Esophagus mucosa (tissue), 1 donor: ENCODE results near the gene HHIPL2. TPM values are rescaled to one million over a fixed set of nuclear protein-coding genes. Genes with fewer than 3 reads are reported as not detected.

Source experiments
- ATAC-seq: fragments of 200-7000 bp; cut with Tn5 transposase; one replicate; pipeline ENCODE4 v1.9.1; 2020
- total RNA-seq: library from RNA; stranded (reverse); gene quantifications from one replicate; pipeline ENCODE4 v1.2.4, GENCODE V29; 2023
- donor health status: DM: yes; HTN: yes; CAD: no.

The HHIPL2 gene
- total RNA-seq: 0.08 TPM

DNA sequence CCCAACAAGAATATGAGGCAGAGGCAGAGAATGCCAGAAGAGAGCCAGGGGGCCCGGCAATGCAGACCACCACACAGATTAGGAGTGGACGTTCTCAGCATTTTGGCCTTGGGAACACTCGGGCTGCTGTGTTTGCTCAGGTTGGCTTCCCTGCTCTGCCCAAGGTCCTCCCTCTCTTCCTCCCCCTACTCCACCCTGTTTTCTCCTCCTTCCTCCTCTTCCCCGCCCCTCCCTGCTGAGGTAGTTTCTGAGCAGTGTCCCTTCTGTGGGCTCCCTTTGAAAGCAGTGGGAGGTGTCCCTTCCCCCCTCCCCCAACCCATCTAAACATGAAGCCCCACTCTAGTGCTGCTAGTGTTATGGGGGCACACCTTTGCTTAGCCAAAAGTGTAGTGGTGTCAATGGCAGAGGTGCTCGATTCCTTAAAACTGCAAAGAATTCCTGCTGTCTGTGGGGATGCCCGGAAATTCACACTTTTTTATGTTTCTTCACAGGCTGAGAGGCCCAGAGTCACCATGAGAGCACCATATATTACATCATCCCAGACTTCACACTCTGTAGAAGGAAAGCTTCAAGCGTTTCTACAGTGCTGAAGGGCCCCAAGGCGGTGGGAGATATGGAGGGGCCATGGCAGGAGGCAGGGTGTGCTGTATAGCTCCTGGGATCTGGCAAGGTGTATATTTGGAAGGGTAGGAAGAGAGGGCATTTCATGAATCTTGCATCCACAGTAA is at the start of gene HHIPL2:
Gene HHIPL2 (minus strand): TSS at position 161 of the 728 bp plus-strand sequence. CDS start 60 bp downstream, at position 101.
- ATAC-seq: no peak

DNA sequence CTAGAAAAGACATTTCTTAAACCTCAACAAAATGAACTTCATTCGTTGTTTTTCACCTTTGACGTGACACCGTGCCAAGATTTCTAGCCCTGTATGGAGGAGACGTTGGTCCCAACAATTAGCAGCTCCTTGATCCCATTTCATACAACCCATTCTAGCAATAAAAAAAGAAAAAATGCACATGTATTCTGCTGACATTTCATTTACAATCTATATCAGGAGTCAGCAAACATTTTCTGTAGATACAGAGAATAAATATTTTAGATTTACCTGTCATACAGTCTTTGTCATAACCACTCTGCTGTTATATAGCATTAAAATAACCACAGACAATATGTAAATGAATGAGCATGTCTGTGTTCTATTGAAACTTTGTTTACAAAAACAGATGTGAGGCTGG is 48.8 kb upstream of the HHIPL2 start:
- no peak for ATAC-seq

- no peak for ATAC-seq
Measured at GRCh38 chr1:222594789-222595188, 46.9 kb upstream of the HHIPL2 start.

DNA sequence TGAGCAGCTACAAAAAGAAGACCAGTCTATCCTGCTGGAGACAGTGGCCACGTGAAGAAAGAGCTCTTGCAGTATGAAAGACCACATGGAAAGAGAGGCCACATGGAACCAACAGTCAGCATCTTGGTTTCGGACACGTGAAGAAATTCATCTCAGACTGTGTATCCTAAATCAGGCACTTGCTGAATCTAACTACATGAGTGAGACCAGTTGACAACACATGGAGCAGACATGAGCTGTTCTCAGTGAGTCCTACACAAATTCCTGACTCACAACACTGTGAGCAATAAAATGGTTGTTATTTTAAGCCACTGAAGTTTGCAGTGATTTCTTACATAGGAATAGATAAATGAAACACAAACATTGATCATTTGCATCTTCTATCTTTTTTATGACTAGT is 44.3 kb upstream of the HHIPL2 start:
- no peak for ATAC-seq

DNA sequence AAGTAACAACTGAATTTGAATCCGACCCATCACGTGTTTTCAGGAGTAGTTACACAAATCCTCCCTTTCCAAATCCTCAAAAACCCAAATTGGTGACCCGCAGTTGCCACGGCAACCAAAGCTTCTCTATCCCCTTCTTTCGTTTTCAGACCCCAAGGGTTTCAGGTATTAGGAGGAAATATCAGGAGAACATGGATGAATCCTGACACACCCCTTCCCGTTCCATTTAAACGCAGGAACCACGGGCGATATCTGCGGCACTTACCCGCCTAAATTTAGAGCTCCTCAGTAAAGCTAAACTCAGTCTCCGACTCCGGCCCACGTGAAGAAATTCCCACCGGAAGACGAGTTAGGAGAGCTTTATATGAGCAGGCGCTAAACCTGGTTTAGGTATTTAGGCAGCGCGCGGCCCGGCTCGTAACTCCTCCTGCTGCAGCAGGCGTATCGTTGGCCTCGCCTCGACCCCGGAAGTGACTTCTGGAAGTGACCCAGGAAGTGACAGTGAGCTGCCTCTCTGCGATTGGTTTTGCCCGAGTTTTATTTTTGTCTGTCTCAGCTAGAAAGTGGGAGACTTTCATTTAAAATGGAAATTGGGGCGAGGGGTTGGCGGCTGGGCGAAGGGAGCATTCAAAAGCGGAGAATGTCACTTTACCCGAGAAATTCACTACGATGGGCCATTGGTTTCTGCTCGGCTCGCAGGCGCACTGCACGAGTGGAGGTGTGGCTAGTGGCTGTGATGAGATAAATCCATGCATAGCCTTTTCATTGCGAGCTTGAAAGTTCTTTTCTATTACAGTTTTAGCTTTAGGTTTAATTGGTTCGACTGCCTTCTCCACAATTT is 41.8 kb upstream of the HHIPL2 start, which contains the start of gene TAF1A:
Gene TAF1A (minus strand): TSS at position 472 of the 841 bp plus-strand sequence.
- peak; percentile 95 for ATAC-seq

DNA sequence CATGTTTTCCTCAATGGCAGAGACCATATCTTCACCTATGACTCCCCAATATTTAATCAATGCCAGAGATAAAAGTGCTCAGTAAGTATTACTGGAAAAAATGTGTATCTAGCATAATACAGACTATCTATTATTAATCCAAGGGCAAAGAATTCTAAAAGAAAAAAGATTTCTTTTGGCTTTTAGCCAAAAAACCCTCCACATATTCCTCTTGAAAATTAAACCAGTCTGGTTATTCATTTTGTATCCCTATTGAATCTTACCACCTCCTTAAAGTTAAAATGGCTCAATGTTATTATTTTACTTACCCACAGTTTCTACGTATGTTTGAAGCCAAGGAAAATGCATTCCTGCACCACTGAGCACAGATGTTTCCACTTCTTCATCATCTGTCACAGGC is 40.2 kb upstream of the HHIPL2 start:
- ATAC-seq: no peak

DNA sequence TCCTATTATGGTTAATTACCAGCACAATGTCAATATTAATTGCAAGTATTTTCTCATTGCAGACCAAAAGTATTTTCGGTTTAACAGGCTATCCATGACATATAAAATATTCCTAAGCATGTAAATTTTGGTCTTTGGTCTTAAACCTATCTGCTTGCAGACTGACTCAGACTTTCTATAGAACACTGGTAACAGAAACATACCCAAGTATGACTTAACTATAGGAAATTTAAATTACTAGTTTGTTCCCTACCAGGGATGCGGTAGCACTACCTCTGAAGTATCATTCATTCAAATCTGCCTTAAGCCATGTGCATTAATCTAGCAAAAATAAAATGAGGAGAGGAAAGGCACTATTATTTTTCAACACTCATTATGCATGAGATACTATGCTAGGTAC is 38.9 kb upstream of the HHIPL2 start:
- ATAC-seq: no peak

DNA sequence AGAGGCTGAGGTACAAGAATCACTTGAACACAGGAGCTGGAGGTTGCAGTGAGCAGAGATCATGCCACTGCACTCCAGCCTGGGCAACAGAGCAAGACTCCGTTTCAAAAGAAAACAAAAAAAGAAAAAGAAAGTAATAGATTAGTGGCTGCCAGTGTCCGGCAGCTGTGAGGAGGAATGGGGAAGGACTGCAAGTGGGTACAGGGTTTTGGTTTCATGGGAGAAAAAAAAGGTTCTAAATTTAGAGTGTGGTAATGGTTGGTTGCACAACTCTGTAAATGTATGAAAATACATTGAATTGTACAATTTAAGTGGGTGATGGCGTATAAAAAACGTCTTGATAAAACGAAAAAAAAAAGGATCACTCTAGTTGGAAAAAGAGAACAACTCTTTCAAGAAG is 35.2 kb upstream of the HHIPL2 start:
- ATAC-seq: peak; percentile 33

DNA sequence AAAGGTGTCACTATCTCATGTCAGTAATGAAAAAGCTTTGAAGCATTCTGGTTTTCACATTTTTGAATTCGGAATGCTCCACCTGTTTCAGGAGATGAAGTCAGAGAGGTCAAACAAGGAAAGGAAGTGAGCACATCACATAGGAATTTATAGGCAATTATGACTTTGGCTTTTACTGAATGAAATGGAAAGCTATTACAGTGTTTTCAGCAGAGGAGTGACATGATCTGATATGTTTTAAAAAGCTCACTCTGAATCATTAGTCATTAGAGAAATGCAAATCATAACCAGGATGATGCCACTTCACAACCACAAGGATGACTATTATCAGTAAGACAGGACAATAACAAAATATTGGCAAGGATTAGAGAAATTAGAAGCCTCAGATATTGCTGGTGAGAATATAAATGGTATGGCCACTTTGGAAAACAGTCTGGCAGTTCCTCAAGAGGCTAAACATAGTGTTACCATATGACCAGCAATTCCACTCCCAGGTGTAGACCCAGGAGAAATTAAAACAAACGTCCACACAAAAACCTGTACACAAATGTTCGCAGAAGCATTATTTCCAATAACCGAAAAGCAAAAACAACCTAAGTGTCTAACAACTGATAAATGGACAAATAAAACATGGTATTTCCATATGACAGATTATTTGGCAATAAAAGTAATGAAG is 34.3 kb upstream of the HHIPL2 start:
- ATAC-seq: peak; percentile 67

DNA sequence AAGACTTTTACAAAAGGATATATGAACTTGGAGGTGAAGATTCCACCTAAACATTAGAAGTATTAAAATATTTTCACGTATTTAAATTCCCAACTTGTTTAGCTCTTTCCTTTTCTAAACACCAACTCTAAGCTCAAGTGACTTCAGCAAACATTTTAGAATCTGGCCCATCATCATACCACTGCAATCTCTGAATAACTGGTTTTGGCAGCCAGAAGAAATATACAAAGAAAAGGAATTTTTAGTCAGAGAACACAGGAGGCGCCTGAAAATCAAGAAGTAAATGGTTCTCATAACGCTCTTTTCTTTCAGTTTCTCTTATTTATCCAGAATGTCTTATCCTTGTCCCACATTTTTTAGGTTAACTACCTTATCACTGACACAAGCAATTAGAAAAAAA is 31.4 kb upstream of the HHIPL2 start:
- ATAC-seq: no peak

- no peak for ATAC-seq
Measured at GRCh38 chr1:222570837-222571236, 22.9 kb upstream of the HHIPL2 start.

- ATAC-seq: no peak
Measured at GRCh38 chr1:222561656-222562055, 13.8 kb upstream of the HHIPL2 start.

DNA sequence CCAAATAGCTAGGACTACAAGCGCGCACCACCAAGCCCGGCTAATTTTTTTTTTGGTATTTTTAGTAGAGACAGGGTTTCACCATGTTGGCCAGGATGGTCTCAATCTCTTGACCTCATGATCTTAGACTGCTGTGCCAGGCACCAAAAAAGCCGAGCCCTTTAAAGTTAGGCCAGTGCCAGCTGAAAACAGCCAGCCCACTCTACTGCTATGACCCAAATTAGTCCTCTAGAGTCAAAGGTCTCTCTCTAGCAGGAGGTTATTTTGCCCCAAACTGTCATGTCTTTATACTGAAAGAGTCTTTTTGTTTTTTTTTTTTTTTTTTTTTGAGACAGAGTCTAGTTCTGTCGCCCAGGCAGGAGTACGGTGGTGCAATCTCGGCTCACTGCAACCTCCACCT is 9.7 kb upstream of the HHIPL2 start:
- ATAC-seq: no peak

DNA sequence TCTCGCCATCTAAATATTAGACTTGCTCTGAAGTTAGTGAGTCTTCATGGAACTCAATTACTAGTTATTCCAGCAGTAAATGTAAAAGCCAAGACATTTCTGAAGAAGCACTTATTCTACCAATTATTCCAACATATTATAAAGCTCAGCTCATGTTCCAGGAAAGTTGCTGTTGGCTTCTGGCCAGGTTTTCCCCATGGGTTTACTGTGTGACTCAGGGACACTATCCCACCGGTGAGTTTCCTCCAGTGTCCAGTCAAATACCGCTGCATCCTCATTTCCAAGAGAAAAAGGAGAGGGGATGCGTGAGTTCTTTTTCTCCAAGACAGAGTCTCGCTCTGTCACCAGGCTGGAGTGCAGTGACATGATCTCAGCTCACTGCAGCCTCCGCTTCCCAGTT is 9.2 kb upstream of the HHIPL2 start:
- no peak for ATAC-seq

DNA sequence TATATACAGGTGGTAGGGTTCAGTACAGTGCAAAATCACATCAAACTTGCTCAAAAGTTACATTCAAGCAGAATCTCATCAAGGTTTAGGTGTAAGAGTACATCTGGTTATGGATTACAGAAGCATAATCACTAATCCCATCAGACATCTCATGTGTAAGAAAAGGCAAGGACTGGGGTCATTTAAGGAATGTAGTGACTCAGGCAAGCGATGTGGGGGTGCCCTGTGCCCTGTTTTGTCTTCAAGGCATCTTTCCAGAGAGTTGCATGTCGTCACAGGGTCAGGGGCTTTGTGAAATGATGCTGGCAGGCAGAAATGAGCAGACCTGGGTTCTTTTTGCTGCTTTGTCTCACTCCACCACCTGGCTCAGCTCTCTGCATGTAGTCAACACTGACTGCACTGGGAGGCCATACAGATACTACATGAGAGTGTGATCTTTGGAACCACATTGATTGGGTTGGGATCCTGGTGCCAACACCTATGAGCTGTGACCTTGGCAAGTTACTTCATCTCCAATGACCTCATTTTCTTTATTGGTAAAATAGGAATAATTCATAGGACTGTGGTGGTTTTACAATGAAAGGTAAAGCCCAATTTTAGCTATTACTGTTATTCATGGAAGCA is 8.2 kb upstream of the HHIPL2 start:
- no peak for ATAC-seq

GRCh38 chr1:222554177-222554576 is 6.3 kb upstream of the HHIPL2 start:
- no peak for ATAC-seq

DNA sequence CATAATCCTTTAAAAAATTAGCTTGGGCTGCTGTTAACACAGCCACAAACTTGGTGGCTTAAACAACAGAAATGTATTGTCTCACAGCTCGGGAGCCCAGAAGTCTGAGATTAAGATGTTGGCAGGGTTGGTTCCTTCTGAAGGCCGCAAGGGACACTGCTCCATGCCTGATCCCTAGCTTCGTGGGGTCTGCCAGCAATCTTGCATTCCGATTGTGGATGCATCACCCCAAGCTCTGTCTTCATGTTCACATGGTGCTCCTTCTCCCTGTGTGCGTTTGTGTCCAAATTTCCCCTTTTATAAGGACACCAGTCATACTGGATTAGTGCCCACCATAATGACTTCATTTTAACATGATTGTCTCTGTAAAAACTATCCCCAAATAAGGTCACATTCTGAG is 5.0 kb upstream of the HHIPL2 start:
- ATAC-seq: no peak

DNA sequence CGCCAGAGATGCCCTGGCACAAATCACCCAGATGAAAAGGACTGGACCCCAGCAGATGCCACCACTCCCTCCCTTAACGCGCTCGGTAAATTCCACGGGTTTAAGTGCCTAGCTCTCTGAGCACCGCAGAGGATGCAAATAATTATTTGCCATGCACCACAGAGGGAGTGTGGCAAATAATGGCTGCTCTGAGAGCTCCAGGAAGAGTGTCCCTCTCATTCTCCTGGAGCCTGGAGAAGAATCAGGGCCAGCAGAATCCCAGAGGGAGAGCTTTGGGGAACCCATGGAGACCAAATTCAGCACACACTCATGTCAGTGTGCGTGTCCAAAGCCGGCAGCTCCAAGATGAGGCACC is 667 bp downstream of the HHIPL2 start:
- no peak for ATAC-seq

GRCh38 chr1:222546548-222547259 is 1.2 kb downstream of the HHIPL2 start:
- ATAC-seq: peak; percentile 85

DNA sequence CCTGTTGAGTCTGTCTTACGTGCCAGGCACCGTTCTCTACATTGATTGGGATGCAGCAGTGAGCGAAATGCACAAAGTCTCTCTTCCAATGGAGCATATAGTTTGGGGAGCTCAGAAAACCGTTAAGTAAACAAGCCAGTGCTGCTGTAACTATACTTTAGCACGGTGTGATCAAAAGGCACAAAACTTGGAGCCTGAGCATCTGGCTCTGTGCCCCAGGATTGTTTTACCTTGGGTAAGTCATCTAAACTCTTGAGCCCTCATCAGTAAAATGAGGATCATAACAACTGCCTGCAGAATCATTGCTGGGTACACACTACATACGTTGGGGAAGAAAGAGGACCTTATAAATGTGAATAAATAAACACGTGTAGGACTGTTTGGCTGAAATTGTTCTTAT is 1.8 kb downstream of the HHIPL2 start:
- no peak for ATAC-seq

DNA sequence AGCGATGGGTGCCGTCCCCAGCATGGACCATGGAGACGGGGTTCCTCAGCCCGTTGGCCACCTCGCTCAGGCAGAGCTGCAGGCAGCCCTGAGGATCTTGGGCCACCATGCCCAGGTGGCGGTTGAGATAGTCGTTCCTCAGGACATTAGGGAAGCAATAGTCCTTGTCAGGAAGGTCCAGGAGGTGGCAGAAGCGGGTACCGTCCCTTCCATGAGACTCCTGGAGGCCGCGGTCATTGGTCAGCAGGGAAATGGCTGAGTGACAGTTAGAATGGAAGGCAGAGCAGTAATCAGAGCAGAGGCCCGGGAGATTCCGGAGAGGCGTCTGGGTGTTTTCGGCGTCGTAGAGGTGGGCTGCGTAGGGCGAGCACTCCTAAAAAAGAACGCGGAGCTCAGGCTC is 4.1 kb downstream of the HHIPL2 start:
- no peak for ATAC-seq

DNA sequence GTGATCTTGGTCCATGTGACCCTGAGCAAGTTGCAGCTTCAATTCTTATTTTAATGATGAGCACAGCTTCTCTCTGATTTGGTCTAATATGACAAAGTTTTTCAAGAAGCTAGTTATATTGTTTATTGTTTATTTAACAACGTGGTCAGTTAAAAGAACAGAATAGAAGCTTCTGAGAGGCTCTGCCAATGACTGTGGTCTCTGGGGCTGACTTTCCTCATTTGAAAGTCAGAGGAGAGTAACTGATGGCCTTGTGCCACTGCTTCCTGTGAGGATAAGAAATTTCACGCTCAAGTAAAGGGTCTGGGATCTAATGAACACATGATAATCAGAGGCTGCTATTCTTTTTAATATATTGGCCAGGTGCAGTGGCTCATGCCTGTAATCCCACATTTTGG is 7.3 kb downstream of the HHIPL2 start:
- ATAC-seq: no peak
